HUDEP-2 (cell line): Measurements from ENCODE around the gene PHACTR1.

Experiments used
- DNase-seq, 76 experiments: peaks; one replicate each; lab custom pipeline; 2025; ENCODE audit not compliant: unreplicated experiment in 76 of 76; lab: John Stamatoyannopoulos, UW

The PHACTR1 gene

GRCh38 chr6:13175087-13175486 lies 458.5 kb downstream of the PHACTR1 start:
- DNase-seq = no peak

GRCh38 chr6:13175759-13176158 lies 459.2 kb downstream of the PHACTR1 start:
- no peak for DNase-seq

GRCh38 chr6:13177664-13178063 lies 461.1 kb downstream of the PHACTR1 start:
- no peak for DNase-seq

GRCh38 chr6:13178107-13178506 lies 461.5 kb downstream of the PHACTR1 start:
- DNase-seq = no peak

GRCh38 chr6:13180538-13180937 lies 464.0 kb downstream of the PHACTR1 start:
- no peak for DNase-seq

- no peak for DNase-seq
Observed at GRCh38 chr6:13181393-13181792, 464.8 kb downstream of the PHACTR1 start.

GRCh38 chr6:13183415-13184088 lies 467.0 kb downstream of the PHACTR1 start:
- DNase-seq = no peak

GRCh38 chr6:13184089-13184468 lies 467.5 kb downstream of the PHACTR1 start:
- DNase-seq = no peak

GRCh38 chr6:13184547-13184946 lies 468.0 kb downstream of the PHACTR1 start:
- no peak for DNase-seq

- DNase-seq = no peak
Observed at GRCh38 chr6:13186861-13187260, 470.3 kb downstream of the PHACTR1 start.

GRCh38 chr6:13187692-13188091 lies 471.1 kb downstream of the PHACTR1 start:
- no peak for DNase-seq

GRCh38 chr6:13188306-13188705 lies 471.7 kb downstream of the PHACTR1 start:
- no peak for DNase-seq

- DNase-seq = no peak
Observed at GRCh38 chr6:13189710-13190109, 473.1 kb downstream of the PHACTR1 start.

- no peak for DNase-seq
Observed at GRCh38 chr6:13190376-13190775, 473.8 kb downstream of the PHACTR1 start.

GRCh38 chr6:13191461-13191860 lies 474.9 kb downstream of the PHACTR1 start:
- no peak for DNase-seq

GRCh38 chr6:13194852-13195251 lies 478.3 kb downstream of the PHACTR1 start:
- DNase-seq = peak in 66 of 76 experiments; percentile 4 to 82 (median 52)

- DNase-seq = no peak
Observed at GRCh38 chr6:13195803-13196202, 479.2 kb downstream of the PHACTR1 start.

GRCh38 chr6:13198168-13198567 lies 481.6 kb downstream of the PHACTR1 start:
- DNase-seq = no peak

GRCh38 chr6:13201336-13201735 lies 484.8 kb downstream of the PHACTR1 start:
- no peak for DNase-seq

GRCh38 chr6:13203145-13203544 lies 486.6 kb downstream of the PHACTR1 start:
- no peak for DNase-seq

GRCh38 chr6:13205106-13205505 lies 488.5 kb downstream of the PHACTR1 start:
- no peak for DNase-seq

- DNase-seq = no peak
Observed at GRCh38 chr6:13212096-13212495, 495.5 kb downstream of the PHACTR1 start.

GRCh38 chr6:13212538-13212937 lies 496.0 kb downstream of the PHACTR1 start:
- DNase-seq = no peak
